Lower leg skin (tissue), 4 donors: ENCODE measurements around the gene ELOF1. TPM values are rescaled to one million over a fixed set of nuclear protein-coding genes. Genes with fewer than 3 reads are reported as not detected.

Source experiments
- DNase-seq, 2 donors: peaks; one replicate each; pipeline ENCODE4 v3.0.0-alpha.2; 2019; ENCODE audit warnings: low spot score in 2 of 2
- H3K4me3 ChIP-seq: fragments of 200-600 bp; sonication (generic); 2 replicates; pipeline ENCODE4 v1.5.1; 2017; ENCODE audit warnings: mild to moderate bottlenecking, low read depth; ENCODE audit not compliant: poor library complexity, severe bottlenecking
- CTCF ChIP-seq, 3 donors: fragments of 450-650 bp; IDR thresholded peaks; one replicate each; pipeline ENCODE4 v1.5.1; 2016; ENCODE audit warnings: antibody characterized with exemption in 3 of 3, mild to moderate bottlenecking in 3 of 3, moderate library complexity in 2 of 3
- POLR2A ChIP-seq, 2 donors: fragments of 450-650 bp; IDR thresholded peaks; one replicate each; pipeline ENCODE4 v1.6.1; 2016 to 2017; ENCODE audit warnings: antibody characterized with exemption in 2 of 2, mild to moderate bottlenecking in 1 of 2, moderate library complexity in 1 of 2
- WGBS, 2 donors: methylation state at CpG; one replicate each; pipeline ENCODE4 v1.1.5; 2018; 5-methylcytosine and 5-hydroxymethylcytosine counted together
- intact Hi-C: fragments of 100-400 bp; cut with DNase I; formaldehyde crosslinking; loops from one replicate; pipeline ENCODE4 v1.15.0; 2023; ENCODE audit warnings: low total_unique reads
- total RNA-seq, 4 donors: library from RNA; depleted of rRNA; stranded (reverse); fragments of >200 nt; gene quantifications; one replicate each; pipeline ENCODE4 v1.1.0, GENCODE V29; 2016

ELOF1 gene
- total RNA-seq, 4 donors from 2014 or later, result 22.3 to 41.5 (median 35.4) TPM

GRCh38 chr19:11560404-11561051 is 1.5 kb upstream of the ELOF1 start:
- TF ChIP-seq CTCF (IDR thresholded peaks at IDR 0.05), result no peak
- TF ChIP-seq POLR2A (IDR thresholded peaks at IDR 0.05), result no peak
- intact Hi-C loops, result no loop called here
- 16% methylated on average over 9 of the region's 9 CpGs for WGBS, 2 donors
- DNase-seq, result no peak
- no peak overlapping the region for H3K4me3 ChIP-seq

GRCh38 chr19:11556634-11557420 is 2.2 kb downstream of the ELOF1 start:
- TF ChIP-seq POLR2A (IDR thresholded peaks at IDR 0.05), result no peak
- no peak for TF ChIP-seq CTCF (IDR thresholded peaks at IDR 0.05)
- H3K4me3 ChIP-seq, result no peak overlapping the region
- no peak for DNase-seq
- WGBS, 2 donors, result 70 to 80% methylated on average over 4 of the region's 4 CpGs
- intact Hi-C loops, result no loop called here

- H3K4me3 ChIP-seq, result no peak overlapping the region
- no peak for TF ChIP-seq CTCF (IDR thresholded peaks at IDR 0.05)
- no peak for TF ChIP-seq POLR2A (IDR thresholded peaks at IDR 0.05)
- 71 to 79% methylated on average over 6 of the region's 6 CpGs for WGBS, 2 donors
- intact Hi-C loops, result no loop called here
- DNase-seq, result no peak
Measured at GRCh38 chr19:11555246-11555645, 3.8 kb downstream of the ELOF1 start.

- no peak overlapping the region for H3K4me3 ChIP-seq
- TF ChIP-seq POLR2A (IDR thresholded peaks at IDR 0.05) (no peak), CTCF (IDR thresholded peaks at IDR 0.05) (no peak)
- WGBS, 2 donors, result 94 to 95% methylated on average over 12 of the region's 12 CpGs
- intact Hi-C loops, result no loop called here
- DNase-seq, result no peak
Measured at GRCh38 chr19:11554160-11554559, 4.9 kb downstream of the ELOF1 start.

- intact Hi-C loops, result no loop called here
Measured at GRCh38 chr19:11552666-11553372, 6.2 kb downstream of the ELOF1 start.

More at GRCh38 chr19:11552666-11553372, 6.2 kb downstream of the ELOF1 start:
- WGBS, 2 donors, result 76 to 77% methylated on average over 19 to 20 of the region's 20 CpGs
- DNase-seq, result no peak
- no peak overlapping the region for H3K4me3 ChIP-seq
- TF ChIP-seq POLR2A (IDR thresholded peaks at IDR 0.05) (no peak), CTCF (IDR thresholded peaks at IDR 0.05) (no peak)
